ENCODE results near the gene GRIA1. TPM values are rescaled to one million over a fixed set of nuclear protein-coding genes. Genes with fewer than 3 reads are reported as not detected.

Gene GRIA1
- total RNA-seq, 2 donors from 2014 or later, result 2.7 TPM; not detected in 1

DNA sequence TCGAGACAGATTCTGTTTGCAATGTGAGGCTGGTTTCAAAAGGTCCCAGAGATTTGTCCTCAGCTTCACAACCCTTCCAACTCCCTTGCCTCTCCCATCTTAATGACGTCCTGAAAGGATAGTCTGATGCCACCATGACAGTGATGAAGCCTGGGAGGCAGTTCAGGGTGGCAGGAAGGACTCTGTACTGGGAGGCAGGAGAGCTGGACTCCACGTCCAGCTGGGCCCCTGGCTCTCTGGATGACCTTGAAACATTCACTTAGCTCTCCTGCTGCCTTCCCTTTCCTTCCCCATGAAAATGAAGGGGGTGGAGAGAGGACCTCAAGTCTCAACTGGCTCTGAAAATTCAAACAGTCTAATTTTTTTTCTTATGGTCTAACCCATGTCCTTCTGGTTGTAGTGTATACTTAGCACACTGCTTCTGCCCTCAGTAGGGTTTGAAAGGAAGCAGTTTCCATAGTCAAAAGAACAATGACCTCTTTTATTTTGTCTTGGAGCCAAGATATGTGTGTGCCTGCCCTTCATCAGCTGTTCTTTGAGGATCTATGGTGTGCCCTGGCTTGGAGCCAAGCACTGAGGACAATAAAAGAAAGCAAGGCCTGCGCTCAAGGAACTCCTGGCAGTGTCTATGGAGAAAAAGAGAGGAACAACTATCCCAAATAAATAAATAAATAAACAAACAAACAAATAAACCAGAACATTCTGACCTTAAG, 188.3 kb downstream of the GRIA1 start:
- no peak overlapping the region for H3K27ac ChIP-seq
- H3K4me1 ChIP-seq (replicated peaks), result no peaks in the 10 kb centered on the region
- H3K36me3 ChIP-seq, result no peaks in the 10 kb centered on the region
- intact Hi-C loops (cut with DNase I), result no loop called here
- TF ChIP-seq, protein P1, sequence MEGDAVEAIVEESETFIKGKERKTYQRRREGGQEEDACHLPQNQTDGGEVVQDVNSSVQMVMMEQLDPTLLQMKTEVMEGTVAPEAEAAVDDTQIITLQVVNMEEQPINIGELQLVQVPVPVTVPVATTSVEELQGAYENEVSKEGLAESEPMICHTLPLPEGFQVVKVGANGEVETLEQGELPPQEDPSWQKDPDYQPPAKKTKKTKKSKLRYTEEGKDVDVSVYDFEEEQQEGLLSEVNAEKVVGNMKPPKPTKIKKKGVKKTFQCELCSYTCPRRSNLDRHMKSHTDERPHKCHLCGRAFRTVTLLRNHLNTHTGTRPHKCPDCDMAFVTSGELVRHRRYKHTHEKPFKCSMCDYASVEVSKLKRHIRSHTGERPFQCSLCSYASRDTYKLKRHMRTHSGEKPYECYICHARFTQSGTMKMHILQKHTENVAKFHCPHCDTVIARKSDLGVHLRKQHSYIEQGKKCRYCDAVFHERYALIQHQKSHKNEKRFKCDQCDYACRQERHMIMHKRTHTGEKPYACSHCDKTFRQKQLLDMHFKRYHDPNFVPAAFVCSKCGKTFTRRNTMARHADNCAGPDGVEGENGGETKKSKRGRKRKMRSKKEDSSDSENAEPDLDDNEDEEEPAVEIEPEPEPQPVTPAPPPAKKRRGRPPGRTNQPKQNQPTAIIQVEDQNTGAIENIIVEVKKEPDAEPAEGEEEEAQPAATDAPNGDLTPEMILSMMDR (IDR thresholded peaks at IDR 0.05), result no peak
- TF ChIP-seq POLR2AphosphoS5 (IDR thresholded peaks at IDR 0.05) (no peak), POLR2A (IDR thresholded peaks at IDR 0.05) (no peak)
- no peaks in the 10 kb centered on the region for H3K9me3 ChIP-seq
- no peaks in the 10 kb centered on the region for H3K27me3 ChIP-seq (replicated peaks; ENCODE audit: insufficient read depth)
- 60% methylated on average over 4 of the region's 4 CpGs for WGBS
- no peak overlapping the region for H3K4me3 ChIP-seq
- DNase-seq (ENCODE audit: low spot score), result no peak

DNA sequence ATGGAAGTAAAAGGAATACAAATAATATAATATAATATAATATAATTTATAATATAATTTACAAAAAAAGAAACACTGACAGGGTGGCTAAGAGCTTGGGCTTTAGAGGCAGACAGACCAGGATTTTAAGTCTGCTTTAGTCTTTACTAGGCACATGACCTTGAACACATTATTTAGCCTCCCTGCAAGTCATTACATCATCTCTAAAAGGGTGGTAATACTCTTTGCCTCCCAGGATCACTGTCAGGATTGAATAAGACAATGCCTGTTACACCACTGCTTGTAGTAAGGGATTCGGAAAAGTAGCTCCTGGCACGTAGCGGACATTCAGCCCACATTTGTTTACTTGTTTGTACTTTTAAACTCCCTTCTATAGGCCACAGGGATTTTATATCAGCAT, 199.8 kb downstream of the GRIA1 start:
- H3K27ac ChIP-seq, result no peak overlapping the region
- no peak for DNase-seq (ENCODE audit: low spot score)
- H3K4me1 ChIP-seq (replicated peaks), result no peaks in the 10 kb centered on the region
- TF ChIP-seq, protein P1 (IDR thresholded peaks at IDR 0.05), result no peak
- TF ChIP-seq POLR2A (IDR thresholded peaks at IDR 0.05) (no peak), POLR2AphosphoS5 (IDR thresholded peaks at IDR 0.05) (no peak)
- no peaks in the 10 kb centered on the region for H3K27me3 ChIP-seq (replicated peaks; ENCODE audit: insufficient read depth)
- H3K4me3 ChIP-seq, result no peak overlapping the region
- 96% methylated on average over 3 of the region's 3 CpGs for WGBS
- intact Hi-C loops (cut with DNase I), result no loop called here
- H3K9me3 ChIP-seq, result no peaks in the 10 kb centered on the region
- no peaks in the 10 kb centered on the region for H3K36me3 ChIP-seq

DNA sequence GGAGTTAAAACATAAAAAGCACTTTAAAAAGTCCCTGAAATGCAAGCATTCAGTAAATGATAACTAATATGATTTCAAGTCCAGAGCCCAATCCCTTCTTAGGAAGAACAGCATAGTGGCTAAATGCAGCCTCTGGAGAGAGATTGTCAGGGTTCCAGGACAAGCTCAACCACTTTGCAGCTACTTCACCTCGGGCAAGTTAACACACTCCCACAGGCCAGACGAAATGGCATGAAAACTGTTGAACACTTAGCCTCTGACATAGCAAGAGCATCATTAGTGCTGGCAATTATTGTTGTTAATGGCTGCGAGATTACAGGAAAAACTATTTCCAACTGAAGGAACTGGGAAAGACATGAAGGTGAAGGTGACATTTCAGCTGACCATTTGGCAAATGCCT, 205.8 kb downstream of the GRIA1 start:
- DNase-seq (ENCODE audit: low spot score), result no peak
- H3K27me3 ChIP-seq (replicated peaks; ENCODE audit: insufficient read depth), result no peaks in the 10 kb centered on the region
- H3K9me3 ChIP-seq, result no peaks in the 10 kb centered on the region
- no peaks in the 10 kb centered on the region for H3K36me3 ChIP-seq
- 48% methylated on average over 3 of the region's 3 CpGs for WGBS
- intact Hi-C loops (cut with DNase I), result no loop called here
- TF ChIP-seq POLR2AphosphoS5 (IDR thresholded peaks at IDR 0.05), result no peak
- TF ChIP-seq POLR2A (IDR thresholded peaks at IDR 0.05), result no peak
- TF ChIP-seq, protein P1 (IDR thresholded peaks at IDR 0.05), result no peak
- H3K4me3 ChIP-seq, result no peak overlapping the region
- no peak overlapping the region for H3K27ac ChIP-seq
- no peaks in the 10 kb centered on the region for H3K4me1 ChIP-seq (replicated peaks)

DNA sequence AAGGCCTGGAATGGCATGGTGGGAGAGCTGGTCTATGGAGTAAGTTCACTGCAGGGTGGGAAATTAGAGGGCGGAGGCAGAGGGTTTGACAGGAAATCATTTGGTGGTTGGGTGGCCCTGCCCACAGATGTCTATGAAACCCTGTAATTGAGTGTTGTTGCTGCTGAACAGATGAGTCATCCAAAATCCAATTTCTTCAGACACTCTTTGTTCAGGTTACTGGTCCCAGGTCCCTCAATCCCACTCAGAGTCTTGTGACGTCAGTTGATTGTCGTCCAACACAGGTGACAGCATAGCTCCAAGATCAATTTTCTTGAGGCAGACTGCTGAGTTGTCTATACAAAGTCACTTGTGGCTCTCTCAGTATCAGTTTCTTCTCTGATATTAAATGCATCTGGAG, 208.6 kb downstream of the GRIA1 start:
- 96% methylated on average over 3 of the region's 3 CpGs for WGBS
- no peaks in the 10 kb centered on the region for H3K4me1 ChIP-seq (replicated peaks)
- no peak overlapping the region for H3K4me3 ChIP-seq
- H3K27ac ChIP-seq, result no peak overlapping the region
- H3K36me3 ChIP-seq, result no peaks in the 10 kb centered on the region
- TF ChIP-seq POLR2AphosphoS5 (IDR thresholded peaks at IDR 0.05) (no peak), POLR2A (IDR thresholded peaks at IDR 0.05) (no peak)
- TF ChIP-seq, protein P1 (IDR thresholded peaks at IDR 0.05), result no peak
- no peaks in the 10 kb centered on the region for H3K27me3 ChIP-seq (replicated peaks; ENCODE audit: insufficient read depth)
- DNase-seq (ENCODE audit: low spot score), result no peak
- H3K9me3 ChIP-seq, result no peaks in the 10 kb centered on the region
- intact Hi-C loops (cut with DNase I), result no loop called here

DNA sequence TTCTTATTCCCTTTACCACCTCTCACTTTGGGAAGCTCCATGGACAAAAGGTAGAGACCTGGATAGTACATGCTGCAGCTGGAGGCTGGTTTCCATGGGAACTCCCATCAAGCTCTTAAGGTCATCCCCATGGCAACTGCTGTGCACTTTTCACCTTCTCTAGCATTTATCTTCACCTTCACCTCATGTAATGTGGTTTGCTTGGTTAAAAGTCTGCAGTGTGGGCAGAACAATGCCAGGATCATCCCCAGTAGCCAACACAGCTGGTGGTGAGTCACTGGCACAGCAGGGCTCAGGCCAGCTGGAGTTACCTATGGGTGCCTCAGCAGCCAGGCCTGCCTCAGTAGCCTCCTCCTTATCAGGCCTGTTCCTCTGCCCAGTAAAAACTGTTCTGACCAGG, 210.5 kb downstream of the GRIA1 start:
- no peak for DNase-seq (ENCODE audit: low spot score)
- TF ChIP-seq POLR2A (IDR thresholded peaks at IDR 0.05) (no peak), POLR2AphosphoS5 (IDR thresholded peaks at IDR 0.05) (no peak)
- TF ChIP-seq, protein P1 (IDR thresholded peaks at IDR 0.05), result no peak
- Histone ChIP-seq H3K36me3 (no peaks in the 10 kb centered on the region), H3K4me1 (replicated peaks) (no peaks in the 10 kb centered on the region), H3K4me3 (no peak overlapping the region), H3K27ac (no peak overlapping the region), H3K27me3 (replicated peaks; ENCODE audit: insufficient read depth) (no peaks in the 10 kb centered on the region), H3K9me3 (no peaks in the 10 kb centered on the region)
- intact Hi-C loops (cut with DNase I), result no loop called here
